Prostate gland (tissue), 2 donors: ENCODE measurements around the gene RSRC1. TPM values are rescaled to one million over a fixed set of nuclear protein-coding genes. Genes with fewer than 3 reads are reported as not detected.

Source experiments
- DNase-seq: peaks from one replicate; pipeline ENCODE4 v3.0.0-alpha.2; 2019; ENCODE audit warnings: low spot score
- H3K27ac ChIP-seq, 2 donors: fragments of 200-600 bp; sonication (generic); 2 replicates each; pipeline ENCODE4 v1.5.1; 2017 to 2019
- H3K27me3 ChIP-seq: fragments of 200-600 bp; sonication (generic); replicated peaks from 2 replicates; pipeline ENCODE4 v1.5.1; 2019; ENCODE audit not compliant: insufficient read depth
- H3K36me3 ChIP-seq, 2 donors: fragments of 200-600 bp; sonication (generic); 1 replicate in 1 of 2; 2 replicates in 1 of 2; pipeline versions ENCODE4 v1.5.1 to v1.8.1; 2017 to 2019
- H3K4me1 ChIP-seq: fragments of 200-600 bp; sonication (generic); replicated peaks from 2 replicates; pipeline ENCODE4 v1.5.1; 2019
- H3K4me3 ChIP-seq, 2 donors: fragments of 200-600 bp; sonication (generic); 2 replicates each; pipeline ENCODE4 v1.5.1; 2017 to 2019
- H3K9me3 ChIP-seq: fragments of 200-600 bp; sonication (generic); 2 replicates; pipeline ENCODE4 v1.5.1; 2017
- POLR2A ChIP-seq: fragments of 450-650 bp; IDR thresholded peaks from one replicate; pipeline ENCODE4 v1.6.1; 2016; ENCODE audit warnings: antibody characterized with exemption, mild to moderate bottlenecking
- POLR2AphosphoS5 ChIP-seq: sonication (generic); formaldehyde crosslinking; IDR thresholded peaks from one replicate; pipeline ENCODE4 v1.6.1; 2017; ENCODE audit warnings: antibody characterized with exemption
- WGBS: methylation state at CpG from one replicate; pipeline ENCODE4 v1.1.5; 2018; 5-methylcytosine and 5-hydroxymethylcytosine counted together
- intact Hi-C: fragments of 100-400 bp; cut with DNase I; formaldehyde crosslinking; loops from one replicate; pipeline ENCODE4 v1.14.2; 2022
- total RNA-seq, 2 donors: library from RNA; depleted of rRNA; stranded (reverse); fragments of >200 nt; gene quantifications; one replicate each; pipeline ENCODE4 v1.1.0, GENCODE V29; 2016
- TF ChIP-seq, protein P1 (sequence below), 4 experiments: fragments of 200-600 bp in 2 of 4; fragments of 450-650 bp in 2 of 4; sonication (generic) in 2 of 4; IDR thresholded peaks; 1 replicate in 3 of 4; 2 replicates in 1 of 4; pipeline ENCODE4 v1.5.1; 2016 to 2019; ENCODE audit warnings: antibody characterized with exemption in 4 of 4, mild to moderate bottlenecking in 2 of 4, moderate library complexity in 2 of 4

Gene RSRC1
- total RNA-seq, 2 donors from 2014 or later: 36.5 to 50.7 TPM

DNA sequence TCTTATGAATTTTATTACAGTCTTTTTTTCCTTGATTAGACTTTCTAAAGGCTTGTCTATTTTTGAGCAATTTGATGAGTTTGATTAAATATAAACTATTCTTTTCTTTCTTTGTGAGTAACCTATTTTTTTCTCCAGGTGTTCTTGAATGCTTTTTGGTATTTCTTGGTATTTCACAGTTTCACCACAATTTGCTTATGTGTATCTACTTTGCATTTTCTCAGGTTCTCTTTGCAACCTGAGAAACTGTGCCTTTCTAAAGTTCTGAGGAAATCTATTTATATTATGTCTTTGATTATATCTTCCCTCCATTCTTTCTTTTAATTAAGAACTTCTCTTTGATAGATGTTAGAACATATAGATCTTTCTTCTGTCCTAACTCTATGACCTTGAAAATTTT, 344.0 kb downstream of the RSRC1 start:
- no peak for DNase-seq
- no peak for TF ChIP-seq POLR2A
- TF ChIP-seq, protein P1, sequence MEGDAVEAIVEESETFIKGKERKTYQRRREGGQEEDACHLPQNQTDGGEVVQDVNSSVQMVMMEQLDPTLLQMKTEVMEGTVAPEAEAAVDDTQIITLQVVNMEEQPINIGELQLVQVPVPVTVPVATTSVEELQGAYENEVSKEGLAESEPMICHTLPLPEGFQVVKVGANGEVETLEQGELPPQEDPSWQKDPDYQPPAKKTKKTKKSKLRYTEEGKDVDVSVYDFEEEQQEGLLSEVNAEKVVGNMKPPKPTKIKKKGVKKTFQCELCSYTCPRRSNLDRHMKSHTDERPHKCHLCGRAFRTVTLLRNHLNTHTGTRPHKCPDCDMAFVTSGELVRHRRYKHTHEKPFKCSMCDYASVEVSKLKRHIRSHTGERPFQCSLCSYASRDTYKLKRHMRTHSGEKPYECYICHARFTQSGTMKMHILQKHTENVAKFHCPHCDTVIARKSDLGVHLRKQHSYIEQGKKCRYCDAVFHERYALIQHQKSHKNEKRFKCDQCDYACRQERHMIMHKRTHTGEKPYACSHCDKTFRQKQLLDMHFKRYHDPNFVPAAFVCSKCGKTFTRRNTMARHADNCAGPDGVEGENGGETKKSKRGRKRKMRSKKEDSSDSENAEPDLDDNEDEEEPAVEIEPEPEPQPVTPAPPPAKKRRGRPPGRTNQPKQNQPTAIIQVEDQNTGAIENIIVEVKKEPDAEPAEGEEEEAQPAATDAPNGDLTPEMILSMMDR (IDR thresholded peaks at IDR 0.05): no peak
- TF ChIP-seq POLR2AphosphoS5: no peak
- H3K4me1 ChIP-seq: no peaks in the 10 kb centered on the region
- no peaks in the 10 kb centered on the region for H3K27me3 ChIP-seq
- H3K9me3 ChIP-seq: no peaks in the 10 kb centered on the region
- H3K36me3 ChIP-seq: no peaks in the 10 kb centered on the region
- intact Hi-C loops: no loop called here
- H3K4me3 ChIP-seq: no peak overlapping the region
- H3K27ac ChIP-seq: no peak overlapping the region

DNA sequence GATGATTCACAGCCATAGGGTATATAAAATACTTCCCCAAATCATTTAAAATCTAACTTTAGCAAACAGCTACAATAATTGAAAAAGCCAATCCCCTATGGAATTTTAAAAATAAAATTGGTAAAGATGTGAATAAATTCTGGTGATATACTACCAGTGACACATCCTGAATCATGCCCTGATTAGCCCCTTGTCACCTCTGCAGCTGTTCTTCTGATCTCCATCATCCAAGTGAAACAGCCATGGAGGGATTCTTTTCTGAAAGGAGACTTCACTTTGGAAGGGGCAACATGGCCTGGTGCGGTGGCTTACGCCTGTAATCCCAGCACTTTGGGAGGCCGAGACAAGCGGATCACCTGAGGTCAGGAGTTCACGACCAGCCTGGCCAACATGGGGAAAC, 345.5 kb downstream of the RSRC1 start:
- WGBS: 97% methylated on average over 5 of the region's 5 CpGs
- TF ChIP-seq POLR2A: no peak
- TF ChIP-seq, protein P1 (IDR thresholded peaks at IDR 0.05): no peak
- TF ChIP-seq POLR2AphosphoS5: no peak
- Histone ChIP-seq H3K4me1 (no peaks in the 10 kb centered on the region), H3K4me3 (no peak overlapping the region), H3K27me3 (no peaks in the 10 kb centered on the region), H3K9me3 (no peaks in the 10 kb centered on the region), H3K36me3 (no peaks in the 10 kb centered on the region), H3K27ac (no peak overlapping the region)
- intact Hi-C loops: no loop called here
- no peak for DNase-seq

DNA sequence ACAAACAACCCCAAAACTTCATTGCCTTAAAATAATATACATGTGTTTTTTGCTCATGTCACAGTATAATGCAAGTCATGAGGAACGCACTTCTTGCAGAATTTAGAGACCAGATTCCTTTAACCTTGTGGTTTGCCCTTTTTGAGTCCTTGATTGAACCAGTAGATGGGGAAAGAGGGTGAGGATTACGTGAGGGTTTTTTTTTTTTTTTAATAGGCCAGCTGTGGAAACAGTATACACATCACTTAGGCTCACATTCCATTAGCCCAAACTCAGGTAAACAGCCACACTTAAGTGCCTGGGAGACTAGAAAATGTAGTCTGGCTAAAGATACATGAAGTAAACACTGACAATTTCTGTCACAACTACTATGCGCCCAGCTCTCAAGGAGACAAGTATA, 346.2 kb downstream of the RSRC1 start:
- Histone ChIP-seq H3K4me3 (no peak overlapping the region), H3K27ac (no peak overlapping the region), H3K27me3 (no peaks in the 10 kb centered on the region), H3K36me3 (no peaks in the 10 kb centered on the region), H3K4me1 (no peaks in the 10 kb centered on the region), H3K9me3 (no peaks in the 10 kb centered on the region)
- intact Hi-C loops: no loop called here
- TF ChIP-seq POLR2AphosphoS5: no peak
- TF ChIP-seq POLR2A: no peak
- TF ChIP-seq, protein P1 (IDR thresholded peaks at IDR 0.05): no peak
- DNase-seq: no peak
- 73% methylated on average over 3 of the region's 3 CpGs for WGBS

DNA sequence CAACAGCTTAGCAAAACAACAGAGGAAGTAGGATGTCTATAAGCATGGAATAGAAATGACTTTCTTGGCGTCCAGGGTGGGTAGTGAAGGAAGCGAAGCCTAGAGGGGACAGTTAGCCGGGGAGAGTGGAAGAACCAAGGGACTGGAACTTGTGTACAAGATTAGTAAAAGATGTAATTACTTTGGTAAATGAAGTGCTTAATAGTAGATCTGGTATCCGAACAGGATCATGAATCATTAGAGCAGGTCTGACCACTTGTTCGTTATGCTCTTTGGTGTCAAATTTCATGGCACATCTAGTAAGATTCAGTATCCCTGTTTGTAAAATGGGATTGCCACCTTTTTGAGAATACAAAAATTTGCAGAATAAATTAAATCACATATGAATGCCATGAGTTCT, 348.6 kb downstream of the RSRC1 start:
- Histone ChIP-seq H3K4me3 (no peak overlapping the region), H3K4me1 (no peaks in the 10 kb centered on the region), H3K9me3 (no peaks in the 10 kb centered on the region), H3K36me3 (no peaks in the 10 kb centered on the region), H3K27me3 (no peaks in the 10 kb centered on the region), H3K27ac (no peak overlapping the region)
- TF ChIP-seq POLR2AphosphoS5: no peak
- TF ChIP-seq, protein P1 (IDR thresholded peaks at IDR 0.05): no peak
- no peak for TF ChIP-seq POLR2A
- intact Hi-C loops: no loop called here
- 51% methylated on average over 5 of the region's 5 CpGs for WGBS
- no peak for DNase-seq

DNA sequence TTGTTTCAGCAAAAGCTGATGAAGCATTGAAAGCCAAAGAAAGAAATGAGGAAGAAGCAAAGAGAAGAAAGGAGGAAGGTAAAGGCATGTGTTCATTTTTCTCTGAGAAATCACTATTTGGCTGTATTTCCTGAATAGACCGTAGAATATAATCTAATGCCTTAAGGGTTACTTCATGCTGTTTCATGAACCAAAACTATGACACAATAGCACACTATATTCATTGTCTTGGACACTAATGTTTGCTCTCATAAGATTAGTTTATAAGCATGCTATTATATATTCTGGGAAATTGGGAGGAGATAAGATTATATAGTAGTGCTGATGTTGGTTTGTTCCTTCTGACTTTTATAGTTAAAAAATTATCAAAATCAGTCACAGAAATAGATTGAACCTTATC, 351.0 kb downstream of the RSRC1 start:
- Histone ChIP-seq H3K27me3 (no peaks in the 10 kb centered on the region), H3K36me3 (no peaks in the 10 kb centered on the region), H3K9me3 (no peaks in the 10 kb centered on the region), H3K4me1 (no peaks in the 10 kb centered on the region), H3K27ac (no peak overlapping the region), H3K4me3 (no peak overlapping the region)
- 75% methylated on average over 1 of the region's 1 CpG for WGBS
- intact Hi-C loops: no loop called here
- no peak for TF ChIP-seq POLR2A
- TF ChIP-seq, protein P1 (IDR thresholded peaks at IDR 0.05): no peak
- no peak for TF ChIP-seq POLR2AphosphoS5
- no peak for DNase-seq
